Measurements from ENCODE around the gene OR51I2.

Gene OR51I2, protein sequence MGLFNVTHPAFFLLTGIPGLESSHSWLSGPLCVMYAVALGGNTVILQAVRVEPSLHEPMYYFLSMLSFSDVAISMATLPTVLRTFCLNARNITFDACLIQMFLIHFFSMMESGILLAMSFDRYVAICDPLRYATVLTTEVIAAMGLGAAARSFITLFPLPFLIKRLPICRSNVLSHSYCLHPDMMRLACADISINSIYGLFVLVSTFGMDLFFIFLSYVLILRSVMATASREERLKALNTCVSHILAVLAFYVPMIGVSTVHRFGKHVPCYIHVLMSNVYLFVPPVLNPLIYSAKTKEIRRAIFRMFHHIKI
- 0 reads per million in 3 experiments for total RNA-seq

DNA sequence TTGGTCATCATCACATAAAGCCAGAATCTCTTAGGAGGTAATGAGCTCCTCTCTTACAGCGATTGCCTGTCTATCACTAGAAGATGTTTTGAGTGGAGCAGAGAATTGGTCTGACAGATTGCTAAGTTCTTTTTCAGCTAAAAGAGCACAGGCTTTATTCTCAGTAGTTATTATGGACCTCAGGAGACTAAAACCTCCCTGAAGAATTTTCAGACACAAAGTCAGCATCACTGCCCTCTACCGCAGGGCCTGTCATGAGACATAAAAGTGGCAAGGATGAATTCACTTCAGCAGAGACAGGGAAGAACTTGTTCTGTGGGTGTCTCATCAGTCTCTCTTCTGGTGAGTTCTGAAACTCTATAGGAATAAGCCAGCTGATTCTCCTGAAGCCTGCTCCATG, at the start of gene OR51I2:
TSS of gene OR51I2 (plus strand) at position 301 of the 400 bp plus-strand sequence. CDS start 4,166 bp downstream, outside the sequence.
- DNase-seq: no peak

GRCh38 chr11:5405173-5405572, 44.0 kb upstream of the OR51I2 start:
- no peak for DNase-seq

DNA sequence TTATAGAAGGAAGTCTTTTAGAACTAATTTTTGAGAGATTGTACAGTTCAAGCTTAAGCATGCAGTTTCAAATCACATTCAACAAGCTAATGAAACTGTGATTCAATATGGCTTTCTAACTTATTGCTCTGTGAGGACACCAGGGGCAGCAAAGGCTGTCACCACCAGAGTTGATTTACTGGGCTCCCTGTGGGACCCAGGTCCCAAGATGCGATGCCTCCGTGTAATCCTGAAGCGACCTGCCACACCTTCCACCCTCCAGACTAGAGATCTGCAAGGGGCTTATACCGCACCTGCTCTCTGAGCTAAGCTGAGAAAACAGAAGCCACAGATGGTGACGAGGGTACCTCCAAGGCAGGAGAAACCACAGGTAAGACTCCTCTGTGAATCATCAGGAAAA, 28.1 kb upstream of the OR51I2 start:
- no peak for DNase-seq

GRCh38 chr11:5421811-5422210, 27.3 kb upstream of the OR51I2 start, which contains the start of gene OR51Q1:
Gene OR51Q1 (plus strand): TSS chr11:5422111. CDS start chr11:5422201, 90 bp downstream.
- no peak for DNase-seq

- no peak for DNase-seq
These were observed 26.0 kb upstream of the OR51I2 start for GRCh38 chr11:5423131-5423530.

DNA sequence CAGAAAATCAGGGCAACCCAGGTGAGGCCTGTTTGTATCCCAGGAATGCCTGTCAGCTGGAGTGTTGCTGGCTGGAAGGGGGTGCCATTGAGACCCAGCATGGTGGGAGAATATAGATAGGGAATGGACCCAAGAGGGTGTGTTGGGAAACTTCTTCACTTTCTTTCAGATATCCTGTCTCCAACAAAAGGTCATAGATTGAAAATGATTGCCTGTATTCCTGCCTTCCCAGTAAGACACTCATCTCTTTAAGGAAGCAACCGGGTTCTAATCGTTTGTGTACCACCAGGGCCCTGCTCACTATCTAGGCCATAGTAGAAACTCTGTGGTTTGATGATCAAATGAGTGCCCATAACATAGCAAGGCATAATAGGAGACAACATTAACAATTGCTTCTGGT, 7.7 kb upstream of the OR51I2 start, which contains the start of gene OR51I1:
TSS of gene OR51I1 (minus strand) at position 101 of the 400 bp plus-strand sequence. CDS start at position 101, 0 bp downstream.
- no peak for DNase-seq

DNA sequence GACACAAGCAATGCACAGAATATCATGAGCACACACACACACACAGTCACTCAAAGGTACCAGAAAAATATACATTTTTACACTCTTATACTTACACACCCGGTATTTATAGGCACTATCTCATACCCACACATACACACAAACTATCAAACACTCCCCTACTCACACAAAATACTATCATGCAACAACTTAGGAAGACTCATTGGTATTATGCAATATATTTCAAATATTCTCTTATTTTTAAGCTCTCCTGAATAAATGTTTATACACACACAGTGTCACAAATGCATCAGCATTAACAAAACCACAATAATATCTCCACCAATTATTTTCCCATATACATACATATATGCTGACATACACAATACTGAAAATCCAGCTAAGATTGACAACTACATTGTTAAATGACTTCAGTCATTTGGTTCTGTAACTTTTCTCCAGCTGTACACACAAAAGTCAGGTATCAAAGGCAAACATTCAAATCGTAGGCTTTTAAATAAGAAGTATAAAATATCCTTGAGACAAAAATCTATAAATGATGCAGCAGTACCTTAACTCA, 5.2 kb upstream of the OR51I2 start:
- no peak for DNase-seq

DNA sequence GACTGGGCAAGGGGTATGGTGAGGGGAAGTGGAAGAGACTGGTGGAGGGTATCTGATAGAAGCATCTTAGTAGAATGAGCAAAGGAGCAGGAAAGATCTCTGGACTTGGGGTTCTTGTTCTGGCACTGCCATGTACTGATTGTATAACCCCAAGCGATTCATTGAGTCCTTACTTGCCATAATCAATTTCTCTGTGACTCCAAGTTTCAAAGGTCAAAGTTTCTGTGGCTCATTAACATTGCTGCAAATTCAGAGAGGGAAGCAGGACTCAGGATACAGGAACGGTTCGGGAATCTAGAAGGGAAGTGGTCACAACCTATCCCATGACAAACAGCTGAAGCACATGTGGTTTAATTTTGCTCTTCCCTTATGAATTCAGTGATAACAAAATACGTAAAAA, 309 bp downstream of the OR51I2 start:
- DNase-seq: no peak

- no peak for DNase-seq
These were observed 12.0 kb downstream of the OR51I2 start for GRCh38 chr11:5460983-5461621.

GRCh38 chr11:5467527-5467926, 18.4 kb downstream of the OR51I2 start:
- DNase-seq: no peak

- no peak for DNase-seq
These were observed 24.8 kb downstream of the OR51I2 start for GRCh38 chr11:5473921-5474320.

- DNase-seq: peak; percentile 10
These were observed 27.2 kb downstream of the OR51I2 start for GRCh38 chr11:5476186-5476819.

GRCh38 chr11:5486003-5486402, 36.9 kb downstream of the OR51I2 start:
- DNase-seq: no peak

DNA sequence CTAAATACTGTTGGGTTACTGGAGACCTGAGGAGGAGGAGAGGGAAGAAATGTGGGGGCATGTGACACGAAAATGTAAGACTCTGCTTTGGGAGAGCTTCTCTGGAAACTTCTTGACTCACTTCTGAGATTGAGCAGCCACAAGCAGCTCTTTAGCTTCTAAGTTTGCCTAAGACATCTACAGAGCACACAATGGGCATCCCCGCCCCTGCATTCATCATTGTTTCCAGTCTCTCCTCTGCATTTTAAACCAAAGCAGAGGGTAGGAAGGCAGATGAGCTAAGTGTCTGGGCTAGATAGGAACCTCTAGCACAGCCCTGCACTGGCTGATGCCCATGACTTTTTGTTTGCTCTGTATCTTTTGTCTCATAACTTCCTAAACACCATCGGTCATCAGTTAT, 37.3 kb downstream of the OR51I2 start:
- no peak for DNase-seq

DNA sequence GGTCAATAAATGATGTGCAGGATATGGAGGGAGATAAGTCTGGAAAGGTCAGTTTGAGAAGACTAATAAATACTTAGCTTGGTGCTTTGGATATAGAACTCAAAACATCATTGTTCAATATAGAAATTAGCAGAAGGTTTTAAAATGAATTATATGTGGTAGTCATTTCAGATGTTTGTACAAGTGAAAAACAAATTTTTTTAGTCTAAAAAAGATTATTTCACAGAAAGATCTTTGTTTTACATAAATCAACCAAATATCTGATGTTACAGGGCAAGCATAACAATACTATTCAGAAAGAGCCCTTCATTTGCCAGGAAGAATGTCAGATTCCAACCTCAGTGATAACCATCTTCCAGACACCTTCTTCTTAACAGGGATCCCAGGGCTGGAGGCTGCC, 39.3 kb downstream of the OR51I2 start, which contains the start of gene OR52D1:
TSS of gene OR52D1 (plus strand) at position 301 of the 400 bp plus-strand sequence. CDS start at position 323, 22 bp downstream.
- DNase-seq: no peak

- no peak for DNase-seq
These were observed 39.8 kb downstream of the OR51I2 start for GRCh38 chr11:5488798-5489399.

DNA sequence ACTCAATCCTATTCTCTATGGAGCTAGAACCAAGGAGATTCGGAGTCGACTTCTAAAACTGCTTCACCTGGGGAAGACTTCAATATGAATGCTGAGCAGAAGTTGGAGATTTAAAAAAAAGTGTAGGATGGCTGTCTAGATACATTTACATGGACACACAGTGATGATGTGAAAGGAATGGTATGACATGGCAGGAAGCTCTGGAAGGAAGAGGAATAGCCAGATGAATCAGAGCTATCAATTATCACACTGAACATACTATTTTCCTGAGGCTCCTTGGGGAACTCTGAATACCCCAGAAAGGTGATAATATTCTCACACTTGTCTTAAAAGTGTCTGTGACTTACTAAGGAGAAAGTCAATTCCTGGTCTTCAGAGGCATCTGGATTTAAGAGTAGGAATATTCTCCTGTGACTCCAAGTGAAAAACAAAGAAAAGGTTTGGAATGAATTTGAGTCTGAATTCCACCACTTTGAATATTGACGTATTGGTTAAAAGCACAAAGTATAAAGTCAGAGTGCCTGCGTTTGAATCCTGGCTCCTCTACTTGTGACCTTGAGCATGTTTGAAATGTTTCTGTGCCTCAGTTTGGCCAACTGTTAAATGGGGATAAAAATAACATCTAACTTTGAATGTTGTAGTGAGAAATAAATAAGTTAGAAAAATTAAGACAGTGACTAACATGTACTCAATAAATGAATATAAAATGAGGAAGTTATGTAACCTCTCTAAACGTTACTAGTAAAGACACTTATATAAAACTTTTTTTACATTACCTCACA, 40.6 kb downstream of the OR51I2 start:
- DNase-seq: no peak

GRCh38 chr11:5499671-5500070, 50.5 kb downstream of the OR51I2 start:
- no peak for DNase-seq

DNA sequence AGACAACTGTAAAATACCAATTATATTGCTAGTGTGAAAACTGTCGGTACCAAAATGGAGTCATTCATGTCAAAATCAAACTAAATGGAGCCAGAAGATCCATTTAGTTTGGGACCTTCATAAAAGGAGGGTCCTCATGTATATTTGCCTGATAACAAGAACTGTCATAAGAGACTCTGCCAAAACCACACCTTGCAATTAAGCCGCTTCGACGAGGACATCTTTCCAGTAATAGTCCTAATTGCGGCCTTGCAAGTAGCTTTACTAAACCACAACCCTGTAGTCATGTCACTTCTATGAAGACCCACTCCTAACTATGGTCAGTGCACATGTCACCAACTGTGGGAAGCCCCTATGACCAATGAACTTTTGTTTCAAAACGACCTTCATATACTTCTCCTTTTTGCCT, 51.3 kb downstream of the OR51I2 start:
- no peak for DNase-seq

- no peak for DNase-seq
These were observed 55.3 kb downstream of the OR51I2 start for GRCh38 chr11:5504403-5504921.

DNA sequence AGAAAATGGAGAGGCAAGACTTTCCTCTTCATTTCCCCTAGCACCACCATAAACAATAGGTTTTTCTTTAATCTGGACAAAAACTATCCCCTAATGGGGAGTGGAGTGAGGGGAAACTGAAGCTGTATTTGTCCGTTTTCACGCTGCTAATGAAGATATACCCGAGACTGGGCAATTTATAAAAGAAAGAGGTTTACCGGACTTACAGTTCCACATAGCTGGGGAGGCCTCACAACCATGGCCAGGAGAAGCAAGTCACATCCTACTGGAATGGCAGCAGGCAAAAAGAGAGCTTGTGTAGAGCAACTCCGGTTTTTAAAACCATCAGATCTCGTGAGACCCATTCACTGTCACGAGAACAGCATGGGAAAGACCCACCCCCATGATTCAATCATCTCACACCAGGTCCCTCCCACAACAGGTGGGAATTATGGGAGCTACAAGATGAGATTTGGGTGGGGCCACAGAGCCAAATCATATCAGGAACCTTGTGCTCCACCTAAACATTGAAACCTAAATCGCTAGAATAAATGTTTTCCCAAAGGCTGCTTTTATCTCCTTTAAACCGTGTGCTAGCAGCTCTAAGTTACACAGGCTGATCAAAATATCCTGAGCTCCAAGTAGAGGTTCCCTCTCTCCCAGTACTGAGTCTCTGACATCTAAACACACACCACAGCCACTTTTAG, 56.4 kb downstream of the OR51I2 start:
- DNase-seq: no peak
